ENCODE data around the gene GADL1.
A peak's percentile ranks its signal among the peaks of the same experiment; 100 is the strongest.

The GADL1 gene

DNA sequence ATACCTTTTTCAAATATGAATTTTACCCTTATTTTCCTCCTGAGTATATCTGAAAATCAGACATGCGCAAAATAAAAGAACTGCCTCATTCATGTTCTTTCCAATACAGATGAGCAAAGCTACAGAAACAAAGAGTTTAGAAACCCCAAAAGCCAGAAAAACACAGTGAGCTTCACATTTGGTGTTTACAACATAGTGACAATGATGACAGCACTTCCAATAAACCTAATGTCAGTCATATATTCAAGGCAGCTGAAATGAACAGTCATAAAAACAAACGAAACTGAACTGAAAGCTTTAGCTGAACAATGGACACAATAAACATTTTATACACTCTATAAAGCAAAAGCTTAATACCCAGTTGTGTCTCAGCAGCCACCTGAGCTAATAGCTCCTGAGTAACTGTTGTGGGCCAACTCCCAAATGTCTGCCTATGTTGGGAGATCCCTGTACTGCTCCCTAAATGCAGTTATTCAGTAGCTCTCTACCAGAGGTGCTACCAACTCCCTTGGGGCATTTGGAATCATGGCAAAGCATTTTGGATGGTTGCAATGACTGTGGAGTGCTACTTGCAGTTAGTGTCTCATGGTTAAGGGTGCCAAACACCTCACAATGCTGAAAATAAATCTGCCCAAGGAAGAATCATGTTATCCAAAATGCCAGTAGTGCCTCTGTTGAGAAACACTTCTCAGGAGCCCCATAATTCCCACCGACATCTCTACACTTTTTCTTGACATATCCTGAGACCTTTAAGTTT is 156.5 kb downstream of the GADL1 start:
- DNase-seq: no peak
- in situ Hi-C loops (cut with MboI; ENCODE audit: low pct_unique_long_range_greater_than_20kb, low sequenced_read_pairs): no loop called here

DNA sequence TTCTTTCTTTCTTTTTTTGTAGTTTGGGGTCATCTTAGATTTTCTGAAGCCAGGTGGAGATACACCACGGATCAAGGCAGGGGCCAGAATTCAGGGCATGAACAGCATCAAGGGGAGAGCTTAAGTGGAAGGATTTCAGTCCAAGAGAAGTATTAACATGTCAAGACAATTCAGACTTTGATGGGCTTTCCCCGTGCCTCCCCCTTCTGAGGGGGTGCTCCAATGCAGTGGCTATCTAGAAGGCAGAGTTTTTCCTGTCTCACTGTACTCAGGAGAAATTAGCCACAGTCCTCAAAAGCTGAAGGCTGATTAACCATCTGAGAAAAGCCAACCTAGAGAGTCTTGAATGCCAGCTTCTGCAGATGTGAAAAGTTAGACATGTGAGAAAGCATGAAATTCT is 160.8 kb downstream of the GADL1 start:
- in situ Hi-C loops (cut with MboI; ENCODE audit: low pct_unique_long_range_greater_than_20kb, low sequenced_read_pairs): no loop called here
- no peak for DNase-seq

DNA sequence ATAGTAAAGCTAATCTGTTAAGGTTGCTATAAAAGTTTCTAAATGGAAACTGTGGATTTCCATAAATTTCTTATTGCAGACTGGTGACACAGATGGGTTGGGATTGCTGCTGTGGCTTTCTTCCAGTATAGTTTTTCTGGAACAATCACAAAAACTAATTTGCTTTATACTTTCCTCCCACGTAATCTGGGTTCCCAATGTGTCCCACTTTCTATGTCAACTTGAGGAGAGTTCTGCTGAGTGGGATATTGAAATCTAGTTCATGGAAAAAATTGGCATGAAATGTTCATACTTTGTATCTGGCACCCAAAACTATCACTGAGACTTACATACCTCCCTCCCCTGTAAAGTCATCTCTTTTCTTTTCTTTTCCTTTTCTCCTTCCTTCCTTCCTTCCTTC is 161.3 kb downstream of the GADL1 start:
- DNase-seq: no peak
- in situ Hi-C loops (cut with MboI; ENCODE audit: low pct_unique_long_range_greater_than_20kb, low sequenced_read_pairs): no loop called here

DNA sequence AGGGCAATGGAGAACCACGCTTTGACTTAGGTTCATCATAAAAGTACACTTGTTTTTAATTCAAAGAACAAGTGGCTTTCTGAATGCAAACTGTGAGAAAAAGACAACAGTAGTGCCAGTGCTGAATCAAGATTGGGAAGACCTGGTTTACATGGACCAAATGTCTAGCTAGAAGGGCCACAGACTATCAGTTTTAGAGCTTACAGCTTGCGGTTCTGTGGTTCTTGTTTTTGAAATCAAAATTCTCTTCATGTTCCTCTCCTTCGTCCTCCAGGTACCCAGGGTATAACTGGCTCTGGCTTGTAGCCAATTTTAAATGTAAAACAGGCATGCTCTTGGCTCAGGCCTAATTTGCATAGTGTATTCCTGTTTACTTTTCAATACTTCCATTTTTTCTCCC is 163.5 kb downstream of the GADL1 start:
- in situ Hi-C loops (cut with MboI; ENCODE audit: low pct_unique_long_range_greater_than_20kb, low sequenced_read_pairs): no loop called here
- DNase-seq: no peak

DNA sequence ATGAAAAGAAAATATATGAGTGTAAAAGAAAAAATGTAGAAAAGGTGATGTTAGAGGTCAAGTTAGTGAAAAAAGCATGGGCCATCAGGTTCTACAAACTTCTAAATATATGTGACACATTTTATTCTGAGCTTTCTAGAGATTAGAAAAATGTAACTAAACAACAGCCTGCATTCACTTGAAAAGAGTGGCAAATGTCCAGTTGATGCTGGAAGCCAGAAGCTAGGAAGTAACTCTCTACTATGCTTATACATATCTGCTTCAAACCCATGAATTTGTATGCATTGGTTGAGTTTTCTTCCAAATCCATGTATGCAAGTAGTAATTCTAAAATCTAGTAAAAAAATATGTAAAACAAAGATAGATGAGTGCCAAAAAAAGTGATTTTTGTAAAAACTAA is 164.5 kb downstream of the GADL1 start:
- DNase-seq: no peak
- in situ Hi-C loops (cut with MboI; ENCODE audit: low pct_unique_long_range_greater_than_20kb, low sequenced_read_pairs): no loop called here

DNA sequence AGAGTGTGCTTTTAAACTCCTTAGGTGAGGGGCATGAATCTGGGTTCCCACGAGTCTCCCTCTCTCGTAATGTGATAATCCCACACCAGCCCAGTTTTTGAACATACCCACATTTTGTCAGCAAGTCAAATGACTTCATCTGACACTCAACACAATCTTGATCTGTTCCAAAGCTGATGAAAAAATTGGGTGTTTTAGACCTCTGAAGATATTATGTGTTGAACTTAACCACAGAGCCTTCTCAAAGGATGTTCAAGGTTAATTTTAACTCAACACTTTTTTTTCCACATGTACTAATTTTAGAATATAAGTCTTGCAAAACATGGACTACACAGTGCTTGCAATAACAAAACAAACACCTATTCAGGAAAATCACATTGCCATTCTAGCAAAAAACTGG is 164.9 kb downstream of the GADL1 start:
- in situ Hi-C loops (cut with MboI; ENCODE audit: low pct_unique_long_range_greater_than_20kb, low sequenced_read_pairs): no loop called here
- no peak for DNase-seq

DNA sequence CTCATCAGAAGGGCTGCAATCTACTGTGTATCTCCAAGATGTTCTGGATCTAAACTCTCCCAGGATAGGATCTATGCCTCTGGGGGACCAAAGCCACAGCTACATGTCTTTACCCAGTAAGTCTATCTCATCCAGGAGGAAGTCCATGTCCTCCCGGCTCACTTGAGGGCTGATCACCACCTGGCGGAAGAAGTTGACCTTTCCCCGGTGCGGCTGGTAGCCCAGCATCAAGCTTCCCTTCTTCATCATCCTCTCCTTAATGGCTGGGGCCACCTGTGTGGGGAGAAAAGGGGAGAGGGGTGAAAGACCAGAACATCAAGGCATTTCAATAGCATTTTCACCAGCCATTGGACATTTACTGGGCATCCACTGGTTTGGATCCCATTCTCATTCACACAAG is 166.3 kb downstream of the GADL1 start:
- in situ Hi-C loops (cut with MboI; ENCODE audit: low pct_unique_long_range_greater_than_20kb, low sequenced_read_pairs): no loop called here
- no peak for DNase-seq

DNA sequence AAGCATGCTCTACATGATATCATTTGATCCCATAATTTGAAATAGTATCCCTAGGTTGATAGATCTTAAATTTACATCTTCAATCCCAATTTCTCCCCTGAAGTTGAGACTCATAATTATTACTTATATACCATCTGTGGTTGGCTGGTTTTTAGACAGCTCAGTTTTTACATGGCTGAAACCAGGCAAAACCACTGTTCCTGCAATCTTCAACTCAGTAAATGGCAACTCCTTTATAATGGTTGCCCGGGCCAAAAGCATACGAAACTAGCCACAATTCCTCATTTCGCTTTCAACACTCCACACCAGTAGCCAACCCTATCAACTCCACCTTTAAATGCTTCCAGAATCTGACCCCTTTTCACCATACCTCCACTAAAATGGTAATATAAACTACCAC is 169.6 kb downstream of the GADL1 start:
- in situ Hi-C loops (cut with MboI; ENCODE audit: low pct_unique_long_range_greater_than_20kb, low sequenced_read_pairs): no loop called here
- DNase-seq: no peak

DNA sequence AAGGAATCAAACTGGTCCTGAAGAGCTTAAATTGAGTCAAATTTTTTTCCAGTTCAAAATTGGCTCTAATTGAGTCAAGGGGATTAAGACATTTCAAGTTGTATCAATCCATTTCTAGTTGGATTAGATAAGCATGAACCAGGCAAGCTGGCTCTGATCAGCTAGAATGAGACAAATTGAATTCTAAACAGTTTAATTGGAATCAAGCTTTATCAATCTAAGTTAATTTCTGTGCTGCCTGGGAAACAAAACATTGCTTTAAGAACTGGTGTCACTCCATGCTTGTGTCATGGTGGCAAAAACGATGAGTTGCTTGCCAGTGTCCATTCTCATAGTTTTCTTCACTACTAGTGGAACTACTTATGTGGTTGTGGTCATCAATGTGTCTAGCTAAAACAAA is 171.2 kb downstream of the GADL1 start:
- DNase-seq: no peak
- in situ Hi-C loops (cut with MboI; ENCODE audit: low pct_unique_long_range_greater_than_20kb, low sequenced_read_pairs): no loop called here

DNA sequence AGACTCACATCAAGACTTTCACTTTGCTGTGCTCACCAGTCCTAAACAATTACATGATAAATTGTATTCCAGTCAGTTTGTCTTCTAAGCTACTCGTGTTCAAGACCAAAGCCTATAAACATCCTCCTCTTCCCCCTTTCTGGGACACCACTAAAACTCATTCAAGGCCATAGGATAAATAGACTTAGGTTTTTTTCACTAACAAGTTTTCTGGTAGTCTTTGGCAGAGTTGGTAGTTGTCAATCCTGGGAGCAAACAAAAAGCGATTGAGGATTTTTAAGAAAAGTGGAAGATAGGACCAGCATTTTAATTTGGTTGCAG is 173.2 kb downstream of the GADL1 start:
- DNase-seq: no peak
- in situ Hi-C loops (cut with MboI; ENCODE audit: low pct_unique_long_range_greater_than_20kb, low sequenced_read_pairs): no loop called here

DNA sequence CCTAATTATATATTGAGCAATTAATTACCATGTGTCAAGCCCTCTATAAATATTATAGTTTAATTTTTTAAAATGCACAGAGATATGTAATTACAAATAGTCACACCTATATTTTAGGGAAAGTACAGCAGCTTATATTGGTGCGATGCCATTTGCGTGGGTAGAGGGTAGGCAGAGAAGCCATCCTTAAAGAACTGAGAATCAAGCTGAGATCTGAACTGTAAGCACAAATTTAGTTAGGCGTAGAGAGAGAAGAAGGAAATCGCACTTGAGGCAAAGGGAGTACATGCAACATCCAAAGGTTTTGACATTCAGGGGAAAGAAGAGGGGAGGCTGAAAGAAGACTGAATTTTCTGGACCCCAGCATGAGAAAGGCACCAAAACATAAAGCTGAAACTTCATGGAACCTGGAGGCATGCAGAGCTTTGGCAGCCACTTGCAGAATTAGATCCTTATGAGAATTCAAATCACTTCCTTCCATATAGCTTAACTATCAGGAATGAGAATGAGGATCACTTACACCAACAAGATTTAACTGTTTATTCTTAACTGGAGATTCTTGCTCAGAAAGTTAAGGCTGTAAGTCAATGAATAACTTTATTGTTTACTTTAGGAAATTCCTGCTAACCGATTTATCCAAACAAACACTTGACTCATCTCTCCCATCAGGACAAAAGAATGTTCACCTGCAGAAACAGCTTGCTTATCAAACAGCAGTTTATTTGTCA is 173.7 kb downstream of the GADL1 start:
- no peak for DNase-seq
- in situ Hi-C loops (cut with MboI; ENCODE audit: low pct_unique_long_range_greater_than_20kb, low sequenced_read_pairs): no loop called here

DNA sequence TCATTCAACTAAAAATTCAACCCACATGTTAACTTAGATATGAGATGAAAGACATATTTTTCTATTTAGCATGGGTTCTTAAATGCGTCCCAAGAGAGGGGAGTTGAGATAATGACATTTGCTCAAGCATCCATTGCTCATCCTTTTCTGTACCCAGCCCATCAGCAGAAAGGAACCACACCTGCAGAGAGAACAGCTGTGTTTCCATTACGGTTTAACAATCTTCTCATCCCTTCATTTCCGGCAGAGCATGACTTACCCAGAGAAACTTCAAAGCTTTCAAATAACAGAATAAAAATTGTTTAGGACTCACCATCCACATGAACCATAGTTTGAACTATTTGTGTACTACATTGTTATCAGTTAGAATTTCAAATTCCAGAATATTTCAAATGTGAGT is 174.9 kb downstream of the GADL1 start:
- no peak for DNase-seq
- in situ Hi-C loops (cut with MboI; ENCODE audit: low pct_unique_long_range_greater_than_20kb, low sequenced_read_pairs): no loop called here

DNA sequence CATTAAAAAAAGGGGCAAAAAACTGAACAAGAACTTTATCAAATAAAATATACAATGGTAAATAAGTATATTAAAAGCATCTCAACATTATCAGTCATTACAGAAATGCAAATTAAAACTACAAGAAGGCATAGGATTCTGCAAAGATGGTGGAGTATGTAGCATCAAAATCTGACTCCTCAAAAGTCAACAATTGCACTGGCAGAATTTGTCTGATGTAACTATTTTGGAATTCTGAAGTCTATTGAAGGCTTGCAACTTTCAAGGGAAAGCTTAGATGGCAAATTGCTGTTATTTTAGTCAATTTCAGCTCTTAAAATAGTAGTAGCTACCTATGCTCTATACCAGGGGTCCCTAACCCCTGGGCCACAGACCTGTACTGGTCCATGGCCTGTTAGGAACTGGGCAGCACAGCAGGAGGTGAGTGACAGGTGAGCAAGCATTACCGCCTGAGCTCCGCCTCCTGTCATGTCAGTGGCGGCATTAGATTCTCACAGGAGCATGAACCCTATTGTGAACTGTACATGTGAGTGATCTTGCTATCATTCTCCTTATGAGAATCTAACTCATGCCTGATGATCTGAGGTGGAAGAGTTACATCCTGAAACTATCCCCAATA is 180.5 kb downstream of the GADL1 start:
- in situ Hi-C loops (cut with MboI; ENCODE audit: low pct_unique_long_range_greater_than_20kb, low sequenced_read_pairs): no loop called here
- no peak for DNase-seq

DNA sequence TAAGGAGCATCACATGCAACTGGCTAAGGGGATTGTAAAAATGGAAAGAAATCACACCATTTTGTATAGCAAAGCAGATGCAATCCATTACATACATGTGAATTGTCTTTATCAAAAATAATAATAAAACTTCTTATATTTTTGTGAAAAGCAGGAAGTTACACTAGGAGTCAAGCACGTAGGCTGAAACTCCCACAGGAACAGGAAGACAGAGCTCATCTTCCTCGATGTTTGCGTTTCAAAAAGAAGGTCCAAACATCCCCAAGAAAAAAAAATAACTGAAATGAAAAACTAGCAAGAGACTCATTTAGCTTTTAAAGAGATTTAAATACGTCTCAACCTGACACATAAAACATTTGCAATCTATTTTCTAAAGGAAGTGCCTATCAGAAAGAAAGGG is 181.5 kb downstream of the GADL1 start:
- in situ Hi-C loops (cut with MboI; ENCODE audit: low pct_unique_long_range_greater_than_20kb, low sequenced_read_pairs): no loop called here
- DNase-seq: no peak

DNA sequence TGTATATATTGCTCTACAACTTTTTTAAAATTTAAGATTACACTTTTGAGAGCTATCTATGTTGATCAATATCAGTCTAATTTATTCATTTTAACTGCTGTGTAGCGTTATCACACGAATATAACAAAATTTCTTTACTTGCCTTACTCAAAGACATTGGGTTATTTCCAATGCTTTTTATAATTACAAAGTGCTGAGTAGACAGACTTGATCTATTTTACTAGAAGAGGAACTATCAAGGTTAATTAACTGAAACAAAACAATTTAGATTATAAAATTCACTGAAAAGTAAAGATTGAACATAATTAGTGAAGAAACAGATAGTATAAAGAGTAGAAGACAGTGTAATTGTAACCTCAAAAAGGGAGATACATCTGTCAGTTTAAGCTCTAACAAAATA is 182.6 kb downstream of the GADL1 start:
- in situ Hi-C loops (cut with MboI; ENCODE audit: low pct_unique_long_range_greater_than_20kb, low sequenced_read_pairs): no loop called here
- no peak for DNase-seq

DNA sequence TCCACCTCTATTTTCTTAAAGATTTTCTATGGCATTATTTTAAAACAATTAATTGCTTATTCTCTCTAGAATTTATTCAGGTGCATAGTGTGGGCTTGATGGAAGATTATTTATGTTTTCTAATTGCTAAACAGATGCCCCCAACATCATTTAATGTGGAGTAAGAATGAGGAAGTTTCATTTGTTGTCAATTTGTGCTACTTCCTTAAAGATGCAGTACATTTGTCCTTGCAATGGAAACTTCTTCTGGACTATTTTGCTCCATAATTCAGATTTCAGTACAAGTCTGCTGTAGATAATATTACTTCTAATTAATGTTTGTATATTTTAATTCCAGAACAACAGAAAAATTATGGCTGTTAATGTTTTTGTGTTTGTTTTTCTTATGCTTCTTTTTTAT is 183.3 kb downstream of the GADL1 start:
- DNase-seq: peak; percentile 35
- in situ Hi-C loops (cut with MboI; ENCODE audit: low pct_unique_long_range_greater_than_20kb, low sequenced_read_pairs): no loop called here

DNA sequence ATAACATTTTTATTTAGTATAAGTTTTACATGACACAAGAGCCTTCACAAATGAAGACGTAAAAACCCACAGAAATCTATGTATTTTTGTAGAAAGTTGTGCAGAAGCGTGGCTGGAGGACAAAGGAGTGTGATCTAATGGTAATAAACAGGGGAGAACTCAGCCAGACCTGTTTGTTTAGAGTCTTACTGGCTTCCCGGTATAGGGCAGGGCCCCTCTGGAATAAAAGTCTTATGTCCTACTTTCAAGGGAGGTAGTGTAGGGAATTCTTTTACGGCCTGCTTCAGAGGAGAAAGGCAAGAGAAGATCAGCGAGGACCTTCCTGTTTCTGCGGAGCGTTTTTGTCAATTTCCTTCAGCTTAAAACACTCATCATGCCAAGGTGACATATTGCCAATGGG is 184.4 kb downstream of the GADL1 start:
- no peak for DNase-seq
- in situ Hi-C loops (cut with MboI; ENCODE audit: low pct_unique_long_range_greater_than_20kb, low sequenced_read_pairs): no loop called here

DNA sequence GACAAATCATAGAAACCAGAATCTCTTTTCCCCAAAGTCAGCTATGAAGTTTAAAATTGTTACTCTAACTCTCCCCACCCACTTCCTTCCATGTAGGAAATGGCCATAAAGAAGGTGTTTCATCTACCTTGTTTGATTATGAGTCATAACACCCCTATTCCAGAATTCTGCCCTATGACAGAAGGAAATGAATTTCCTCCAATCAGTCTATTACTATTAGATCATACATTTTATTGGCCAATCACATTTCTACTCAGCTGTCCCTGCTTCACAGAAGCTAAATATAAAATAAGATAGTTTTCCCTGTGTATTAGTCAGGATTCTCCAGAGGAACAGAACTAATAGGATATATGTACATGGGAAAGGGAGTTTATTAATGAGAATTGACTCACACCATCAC is 186.0 kb downstream of the GADL1 start:
- in situ Hi-C loops (cut with MboI; ENCODE audit: low pct_unique_long_range_greater_than_20kb, low sequenced_read_pairs): no loop called here

DNA sequence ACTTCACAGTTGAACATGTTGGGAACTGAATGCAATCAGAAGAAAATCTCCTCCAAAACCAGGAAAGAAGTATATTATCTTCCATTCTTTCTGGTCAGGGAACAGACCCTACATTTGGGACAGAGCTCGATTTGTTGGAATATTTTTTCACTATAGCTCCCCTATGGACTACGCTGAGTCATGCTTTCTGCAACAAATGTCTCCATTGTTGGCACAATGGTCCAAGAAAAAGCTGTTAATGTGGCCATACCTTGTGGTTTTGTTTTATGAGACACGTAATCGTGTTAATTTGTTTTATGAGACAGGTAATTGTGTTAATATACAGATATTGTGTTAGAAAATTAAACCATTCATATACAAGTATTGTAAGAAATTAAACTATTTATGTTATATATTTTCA is 186.6 kb downstream of the GADL1 start:
- in situ Hi-C loops (cut with MboI; ENCODE audit: low pct_unique_long_range_greater_than_20kb, low sequenced_read_pairs): no loop called here
- no peak for DNase-seq

More for the DNA sequence above, 186.0 kb downstream of the GADL1 start:
- no peak for DNase-seq

DNA sequence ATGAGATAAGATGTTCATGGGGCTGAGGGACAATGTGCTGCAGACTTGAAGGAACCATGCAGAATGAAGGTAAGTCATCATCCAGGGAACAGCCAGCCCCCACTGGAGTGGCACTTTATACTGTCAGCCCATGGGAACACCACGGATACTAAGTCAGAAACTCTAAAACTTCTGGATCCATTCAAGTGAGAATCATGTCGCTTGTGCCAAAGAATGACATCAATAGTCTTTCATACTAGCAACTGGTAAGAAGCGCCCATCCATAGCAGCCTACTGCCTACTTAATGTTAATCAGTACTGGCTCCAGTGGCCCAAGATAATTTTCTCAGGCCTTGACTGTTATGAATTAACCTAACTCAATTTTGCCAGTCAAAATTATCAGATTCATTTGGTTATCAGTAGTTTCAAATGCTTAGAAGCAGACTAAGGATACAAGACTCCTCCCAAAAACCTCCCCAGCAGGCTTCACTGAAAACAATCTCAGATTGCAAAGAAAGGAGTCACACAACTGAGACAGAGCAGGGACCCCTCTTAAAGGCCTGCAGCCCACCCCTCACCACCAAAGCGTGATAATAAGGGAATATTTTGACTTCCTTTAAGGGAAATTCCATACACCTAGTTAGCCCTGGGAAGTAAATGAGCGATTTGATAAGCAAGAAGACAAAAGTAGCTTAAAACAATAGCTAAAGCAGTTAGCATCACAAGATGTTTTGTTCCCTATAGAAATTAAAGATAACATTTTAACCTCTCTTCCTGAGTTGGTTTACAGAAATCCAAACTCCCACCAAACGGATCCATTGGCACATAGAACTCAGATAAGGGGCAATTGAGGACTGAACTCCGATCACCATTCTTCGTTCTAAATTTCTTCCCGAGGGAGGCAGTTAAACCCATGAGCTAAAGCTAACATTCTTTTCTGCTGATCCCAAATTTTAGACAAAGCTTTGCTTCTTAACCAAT is 189.2 kb downstream of the GADL1 start:
- in situ Hi-C loops (cut with MboI; ENCODE audit: low pct_unique_long_range_greater_than_20kb, low sequenced_read_pairs): no loop called here
- DNase-seq: no peak
